WTC11 (cell line): ENCODE results near the gene ADARB2. TPM values are rescaled to one million over a fixed set of nuclear protein-coding genes. Genes with fewer than 3 reads are reported as not detected.

ENCODE experiments used
- ATAC-seq: fragments of 200-7000 bp; cut with Tn5 transposase; 2 replicates; pipeline ENCODE4 v1.10.0; 2021; ENCODE audit warnings: mild to moderate bottlenecking, moderate library complexity
- CTCF ChIA-PET: fragments of 300-600 bp; sonication (Branson Sonifier 250); formaldehyde crosslinking; loops from one replicate; lab custom pipeline; 2021; ENCODE audit warnings: antibody characterized with exemption; lab: Charles Lee
- POLR2A ChIA-PET: fragments of 350-600 bp; sonication (Branson Sonifier 250); formaldehyde crosslinking; loops from one replicate; lab custom pipeline; 2021; ENCODE audit warnings: antibody characterized with exemption; lab: Charles Lee
- DNase-seq: peaks from one replicate; pipeline ENCODE4 v3.0.0; 2021; ENCODE audit warnings: low spot score
- H3K27ac Mint-ChIP-seq: 2 replicates; pipeline ENCODE4 v1.8.0; 2021; ENCODE audit warnings: mixed read lengths
- H3K27me3 Mint-ChIP-seq: 2 replicates; pipeline ENCODE4 v1.8.0; 2021; ENCODE audit warnings: low read depth, mild to moderate bottlenecking, moderate library complexity, mixed read lengths
- H3K36me3 Mint-ChIP-seq: 2 replicates; pipeline ENCODE4 v1.8.0; 2021; ENCODE audit warnings: mixed read lengths
- H3K4me1 Mint-ChIP-seq: 2 replicates; pipeline ENCODE4 v1.8.0; 2022; ENCODE audit warnings: mixed read lengths
- H3K4me3 Mint-ChIP-seq: 2 replicates; pipeline ENCODE4 v1.8.0; 2021; ENCODE audit warnings: mild to moderate bottlenecking, moderate library complexity, mixed read lengths
- H3K9me3 Mint-ChIP-seq: 2 replicates; pipeline ENCODE4 v1.8.0; 2021; ENCODE audit warnings: mixed read lengths
- CBFB ChIP-seq: sonication (generic); formaldehyde crosslinking; IDR thresholded peaks from 2 replicates; pipeline ENCODE4 v1.8.1; 2022; ENCODE audit warnings: mild to moderate bottlenecking, low read depth, missing genetic modification reagents
- ETV6 ChIP-seq: sonication (generic); formaldehyde crosslinking; IDR thresholded peaks from 2 replicates; pipeline ENCODE4 v1.8.1; 2022; ENCODE audit warnings: mild to moderate bottlenecking, missing genetic modification reagents
- JAZF1 ChIP-seq: fragments of 250-450 bp; sonication (Bioruptor Pico); IDR thresholded peaks from 2 replicates; pipeline ENCODE4 v1.9.0; 2021; ENCODE audit warnings: moderate library complexity, mild to moderate bottlenecking, inconsistent platforms
- JUN ChIP-seq: sonication (generic); formaldehyde crosslinking; IDR thresholded peaks from 2 replicates; pipeline ENCODE4 v1.8.0; 2023; ENCODE audit warnings: mild to moderate bottlenecking, missing genetic modification reagents
- NFATC4 ChIP-seq: fragments of 250-450 bp; sonication (Bioruptor Pico); IDR thresholded peaks from 2 replicates; pipeline ENCODE4 v1.9.0; 2021; ENCODE audit warnings: mild to moderate bottlenecking
- NFYB ChIP-seq: sonication (generic); formaldehyde crosslinking; conservative IDR thresholded peaks from 2 replicates; pipeline ENCODE4 v1.8.0; 2022; ENCODE audit warnings: low read depth, missing genetic modification reagents
- PRRX2 ChIP-seq: fragments of 250-450 bp; sonication (Bioruptor Pico); IDR thresholded peaks from 2 replicates; pipeline ENCODE4 v1.8.0; 2021; ENCODE audit warnings: mild to moderate bottlenecking
- SOX15 ChIP-seq: fragments of 250-450 bp; sonication (Bioruptor Pico); IDR thresholded peaks from 2 replicates; pipeline ENCODE4 v1.9.0; 2021; ENCODE audit warnings: mild to moderate bottlenecking
- TEAD1 ChIP-seq: sonication (generic); formaldehyde crosslinking; IDR thresholded peaks from 2 replicates; pipeline ENCODE4 v1.8.0; 2022; ENCODE audit warnings: mild to moderate bottlenecking, missing genetic modification reagents
- ZNF138 ChIP-seq: sonication (generic); formaldehyde crosslinking; conservative IDR thresholded peaks from 2 replicates; pipeline ENCODE4 v1.8.1; 2022; ENCODE audit warnings: mild to moderate bottlenecking, moderate library complexity, missing genetic modification reagents
- ZNF396 ChIP-seq: fragments of 250-450 bp; sonication (Bioruptor Pico); IDR thresholded peaks from 2 replicates; pipeline ENCODE4 v1.8.0; 2021; ENCODE audit warnings: mild to moderate bottlenecking, moderate library complexity, borderline replicate concordance
- total RNA-seq: library from RNA; stranded (reverse); gene quantifications from 3 replicates; pipeline ENCODE4 v1.2.3, GENCODE V29; 2021
- TF ChIP-seq, protein P1 (sequence below): fragments of 250-450 bp; sonication (Bioruptor Pico); conservative IDR thresholded peaks from 2 replicates; pipeline ENCODE4 v1.9.0; 2021; ENCODE audit warnings: mild to moderate bottlenecking
- TF ChIP-seq, protein P2 (sequence below): sonication (generic); formaldehyde crosslinking; conservative IDR thresholded peaks from 2 replicates; pipeline ENCODE4 v1.8.1; 2022; ENCODE audit warnings: mild to moderate bottlenecking, missing genetic modification reagents
- TF ChIP-seq, protein P3 (sequence below): sonication (generic); formaldehyde crosslinking; IDR thresholded peaks from 2 replicates; pipeline ENCODE4 v1.8.0; 2022; ENCODE audit warnings: missing genetic modification reagents
- TF ChIP-seq, protein P4 (sequence below): sonication (generic); formaldehyde crosslinking; IDR thresholded peaks from 2 replicates; pipeline ENCODE4 v1.8.0; 2023; ENCODE audit warnings: missing genetic modification reagents, mild to moderate bottlenecking, borderline replicate concordance
- TF ChIP-seq, protein P5 (sequence below): sonication (generic); formaldehyde crosslinking; IDR thresholded peaks from 2 replicates; pipeline ENCODE4 v1.8.0; 2022; ENCODE audit warnings: mild to moderate bottlenecking, missing genetic modification reagents
- TF ChIP-seq, protein P6 (sequence below): sonication (generic); formaldehyde crosslinking; IDR thresholded peaks from 2 replicates; pipeline ENCODE4 v1.8.1; 2022; ENCODE audit warnings: low read depth, mild to moderate bottlenecking, moderate library complexity, missing genetic modification reagents, borderline replicate concordance
- TF ChIP-seq, protein P7 (sequence below): fragments of 250-450 bp; sonication (Bioruptor Pico); IDR thresholded peaks from 2 replicates; pipeline ENCODE4 v1.9.0; 2021; ENCODE audit warnings: mild to moderate bottlenecking

ADARB2 gene
- total RNA-seq, 1 experiment from 2014 or later = 3.7 TPM

DNA sequence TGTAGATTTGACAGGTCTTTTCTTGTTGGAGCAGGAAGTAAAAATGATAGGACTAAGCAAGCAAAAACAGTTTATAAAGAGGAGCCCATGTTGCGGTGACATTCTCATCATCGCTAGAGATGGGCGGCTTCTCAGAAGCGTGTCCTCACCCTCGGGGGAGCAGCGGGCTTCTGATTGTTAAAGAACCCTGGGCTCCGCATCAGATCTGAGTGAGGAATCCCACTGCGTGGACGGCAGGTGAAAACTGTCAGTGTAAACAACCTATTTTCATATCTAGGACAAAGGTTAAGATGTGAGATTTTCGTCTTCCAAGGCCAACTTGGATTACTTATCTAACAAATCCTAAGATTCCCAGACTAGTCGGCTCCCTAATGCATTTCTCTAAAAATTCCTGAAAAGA, 177.6 kb downstream of the ADARB2 start:
- Mint-ChIP-seq H3K4me3 (no peak overlapping the region), H3K4me1 (no peaks in the 10 kb centered on the region)
- TF ChIP-seq NFATC4 (CRISPR knock-in tag) = no peak
- TF ChIP-seq JAZF1 (CRISPR knock-in tag) = no peak
- TF ChIP-seq, protein P1, sequence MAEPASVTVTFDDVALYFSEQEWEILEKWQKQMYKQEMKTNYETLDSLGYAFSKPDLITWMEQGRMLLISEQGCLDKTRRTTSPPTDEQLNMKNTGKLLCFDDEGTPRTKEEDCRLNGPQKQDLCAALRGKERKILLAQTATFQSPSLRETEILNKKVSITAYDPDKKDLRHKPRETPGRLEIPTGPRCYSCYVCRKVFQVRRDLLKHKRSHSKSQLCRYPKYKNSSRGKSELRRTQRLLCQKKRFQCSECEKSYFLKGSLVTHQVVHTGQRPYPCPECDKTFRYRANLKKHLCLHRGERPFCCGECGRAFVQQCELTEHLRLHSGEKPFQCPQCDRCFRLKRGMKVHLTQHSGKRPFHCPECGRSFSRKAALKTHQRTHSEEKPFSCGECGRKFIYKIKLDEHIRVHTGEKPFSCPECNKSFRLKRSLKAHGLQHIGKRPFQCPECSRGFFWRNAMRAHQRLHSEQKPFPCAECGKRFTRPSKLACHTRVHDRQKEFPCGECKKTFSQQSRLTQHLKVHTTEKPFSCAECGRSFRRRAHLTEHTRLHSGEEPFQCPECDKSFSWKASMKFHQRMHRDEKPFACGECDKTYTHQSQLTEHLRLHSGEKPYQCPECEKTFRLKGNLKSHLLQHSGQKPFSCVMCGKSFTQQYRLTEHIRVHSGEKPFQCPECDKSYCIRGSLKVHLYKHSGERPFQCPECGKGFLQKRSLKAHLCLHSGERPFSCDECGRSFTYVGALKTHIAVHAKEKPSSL (CRISPR knock-in tag) = no peak
- TF ChIP-seq, protein P2, sequence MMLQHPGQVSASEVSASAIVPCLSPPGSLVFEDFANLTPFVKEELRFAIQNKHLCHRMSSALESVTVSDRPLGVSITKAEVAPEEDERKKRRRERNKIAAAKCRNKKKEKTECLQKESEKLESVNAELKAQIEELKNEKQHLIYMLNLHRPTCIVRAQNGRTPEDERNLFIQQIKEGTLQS (CRISPR knock-in tag) = no peak
- TF ChIP-seq ZNF396 (CRISPR knock-in tag) = no peak
- TF ChIP-seq NFYB (CRISPR knock-in tag) = no peak
- TF ChIP-seq TEAD1 (CRISPR knock-in tag) = no peak
- TF ChIP-seq, protein P3, sequence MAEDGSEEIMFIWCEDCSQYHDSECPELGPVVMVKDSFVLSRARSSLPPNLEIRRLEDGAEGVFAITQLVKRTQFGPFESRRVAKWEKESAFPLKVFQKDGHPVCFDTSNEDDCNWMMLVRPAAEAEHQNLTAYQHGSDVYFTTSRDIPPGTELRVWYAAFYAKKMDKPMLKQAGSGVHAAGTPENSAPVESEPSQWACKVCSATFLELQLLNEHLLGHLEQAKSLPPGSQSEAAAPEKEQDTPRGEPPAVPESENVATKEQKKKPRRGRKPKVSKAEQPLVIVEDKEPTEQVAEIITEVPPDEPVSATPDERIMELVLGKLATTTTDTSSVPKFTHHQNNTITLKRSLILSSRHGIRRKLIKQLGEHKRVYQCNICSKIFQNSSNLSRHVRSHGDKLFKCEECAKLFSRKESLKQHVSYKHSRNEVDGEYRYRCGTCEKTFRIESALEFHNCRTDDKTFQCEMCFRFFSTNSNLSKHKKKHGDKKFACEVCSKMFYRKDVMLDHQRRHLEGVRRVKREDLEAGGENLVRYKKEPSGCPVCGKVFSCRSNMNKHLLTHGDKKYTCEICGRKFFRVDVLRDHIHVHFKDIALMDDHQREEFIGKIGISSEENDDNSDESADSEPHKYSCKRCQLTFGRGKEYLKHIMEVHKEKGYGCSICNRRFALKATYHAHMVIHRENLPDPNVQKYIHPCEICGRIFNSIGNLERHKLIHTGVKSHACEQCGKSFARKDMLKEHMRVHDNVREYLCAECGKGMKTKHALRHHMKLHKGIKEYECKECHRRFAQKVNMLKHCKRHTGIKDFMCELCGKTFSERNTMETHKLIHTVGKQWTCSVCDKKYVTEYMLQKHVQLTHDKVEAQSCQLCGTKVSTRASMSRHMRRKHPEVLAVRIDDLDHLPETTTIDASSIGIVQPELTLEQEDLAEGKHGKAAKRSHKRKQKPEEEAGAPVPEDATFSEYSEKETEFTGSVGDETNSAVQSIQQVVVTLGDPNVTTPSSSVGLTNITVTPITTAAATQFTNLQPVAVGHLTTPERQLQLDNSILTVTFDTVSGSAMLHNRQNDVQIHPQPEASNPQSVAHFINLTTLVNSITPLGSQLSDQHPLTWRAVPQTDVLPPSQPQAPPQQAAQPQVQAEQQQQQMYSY = no peak
- TF ChIP-seq PRRX2 (CRISPR knock-in tag) = no peak
- TF ChIP-seq, protein P4, sequence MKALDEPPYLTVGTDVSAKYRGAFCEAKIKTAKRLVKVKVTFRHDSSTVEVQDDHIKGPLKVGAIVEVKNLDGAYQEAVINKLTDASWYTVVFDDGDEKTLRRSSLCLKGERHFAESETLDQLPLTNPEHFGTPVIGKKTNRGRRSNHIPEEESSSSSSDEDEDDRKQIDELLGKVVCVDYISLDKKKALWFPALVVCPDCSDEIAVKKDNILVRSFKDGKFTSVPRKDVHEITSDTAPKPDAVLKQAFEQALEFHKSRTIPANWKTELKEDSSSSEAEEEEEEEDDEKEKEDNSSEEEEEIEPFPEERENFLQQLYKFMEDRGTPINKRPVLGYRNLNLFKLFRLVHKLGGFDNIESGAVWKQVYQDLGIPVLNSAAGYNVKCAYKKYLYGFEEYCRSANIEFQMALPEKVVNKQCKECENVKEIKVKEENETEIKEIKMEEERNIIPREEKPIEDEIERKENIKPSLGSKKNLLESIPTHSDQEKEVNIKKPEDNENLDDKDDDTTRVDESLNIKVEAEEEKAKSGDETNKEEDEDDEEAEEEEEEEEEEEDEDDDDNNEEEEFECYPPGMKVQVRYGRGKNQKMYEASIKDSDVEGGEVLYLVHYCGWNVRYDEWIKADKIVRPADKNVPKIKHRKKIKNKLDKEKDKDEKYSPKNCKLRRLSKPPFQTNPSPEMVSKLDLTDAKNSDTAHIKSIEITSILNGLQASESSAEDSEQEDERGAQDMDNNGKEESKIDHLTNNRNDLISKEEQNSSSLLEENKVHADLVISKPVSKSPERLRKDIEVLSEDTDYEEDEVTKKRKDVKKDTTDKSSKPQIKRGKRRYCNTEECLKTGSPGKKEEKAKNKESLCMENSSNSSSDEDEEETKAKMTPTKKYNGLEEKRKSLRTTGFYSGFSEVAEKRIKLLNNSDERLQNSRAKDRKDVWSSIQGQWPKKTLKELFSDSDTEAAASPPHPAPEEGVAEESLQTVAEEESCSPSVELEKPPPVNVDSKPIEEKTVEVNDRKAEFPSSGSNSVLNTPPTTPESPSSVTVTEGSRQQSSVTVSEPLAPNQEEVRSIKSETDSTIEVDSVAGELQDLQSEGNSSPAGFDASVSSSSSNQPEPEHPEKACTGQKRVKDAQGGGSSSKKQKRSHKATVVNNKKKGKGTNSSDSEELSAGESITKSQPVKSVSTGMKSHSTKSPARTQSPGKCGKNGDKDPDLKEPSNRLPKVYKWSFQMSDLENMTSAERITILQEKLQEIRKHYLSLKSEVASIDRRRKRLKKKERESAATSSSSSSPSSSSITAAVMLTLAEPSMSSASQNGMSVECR (CRISPR knock-in tag) = no peak
- no peak for TF ChIP-seq SOX15 (CRISPR knock-in tag)
- TF ChIP-seq ZNF138 = no peak
- TF ChIP-seq, protein P5, sequence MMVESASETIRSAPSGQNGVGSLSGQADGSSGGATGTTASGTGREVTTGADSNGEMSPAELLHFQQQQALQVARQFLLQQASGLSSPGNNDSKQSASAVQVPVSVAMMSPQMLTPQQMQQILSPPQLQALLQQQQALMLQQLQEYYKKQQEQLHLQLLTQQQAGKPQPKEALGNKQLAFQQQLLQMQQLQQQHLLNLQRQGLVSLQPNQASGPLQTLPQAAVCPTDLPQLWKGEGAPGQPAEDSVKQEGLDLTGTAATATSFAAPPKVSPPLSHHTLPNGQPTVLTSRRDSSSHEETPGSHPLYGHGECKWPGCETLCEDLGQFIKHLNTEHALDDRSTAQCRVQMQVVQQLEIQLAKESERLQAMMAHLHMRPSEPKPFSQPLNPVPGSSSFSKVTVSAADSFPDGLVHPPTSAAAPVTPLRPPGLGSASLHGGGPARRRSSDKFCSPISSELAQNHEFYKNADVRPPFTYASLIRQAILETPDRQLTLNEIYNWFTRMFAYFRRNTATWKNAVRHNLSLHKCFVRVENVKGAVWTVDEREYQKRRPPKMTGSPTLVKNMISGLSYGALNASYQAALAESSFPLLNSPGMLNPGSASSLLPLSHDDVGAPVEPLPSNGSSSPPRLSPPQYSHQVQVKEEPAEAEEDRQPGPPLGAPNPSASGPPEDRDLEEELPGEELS (CRISPR knock-in tag) = no peak
- TF ChIP-seq, protein P6, sequence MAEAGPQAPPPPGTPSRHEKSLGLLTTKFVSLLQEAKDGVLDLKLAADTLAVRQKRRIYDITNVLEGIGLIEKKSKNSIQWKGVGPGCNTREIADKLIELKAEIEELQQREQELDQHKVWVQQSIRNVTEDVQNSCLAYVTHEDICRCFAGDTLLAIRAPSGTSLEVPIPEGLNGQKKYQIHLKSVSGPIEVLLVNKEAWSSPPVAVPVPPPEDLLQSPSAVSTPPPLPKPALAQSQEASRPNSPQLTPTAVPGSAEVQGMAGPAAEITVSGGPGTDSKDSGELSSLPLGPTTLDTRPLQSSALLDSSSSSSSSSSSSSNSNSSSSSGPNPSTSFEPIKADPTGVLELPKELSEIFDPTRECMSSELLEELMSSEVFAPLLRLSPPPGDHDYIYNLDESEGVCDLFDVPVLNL = no peak
- TF ChIP-seq CBFB (CRISPR knock-in tag) = no peak
- TF ChIP-seq, protein P7, sequence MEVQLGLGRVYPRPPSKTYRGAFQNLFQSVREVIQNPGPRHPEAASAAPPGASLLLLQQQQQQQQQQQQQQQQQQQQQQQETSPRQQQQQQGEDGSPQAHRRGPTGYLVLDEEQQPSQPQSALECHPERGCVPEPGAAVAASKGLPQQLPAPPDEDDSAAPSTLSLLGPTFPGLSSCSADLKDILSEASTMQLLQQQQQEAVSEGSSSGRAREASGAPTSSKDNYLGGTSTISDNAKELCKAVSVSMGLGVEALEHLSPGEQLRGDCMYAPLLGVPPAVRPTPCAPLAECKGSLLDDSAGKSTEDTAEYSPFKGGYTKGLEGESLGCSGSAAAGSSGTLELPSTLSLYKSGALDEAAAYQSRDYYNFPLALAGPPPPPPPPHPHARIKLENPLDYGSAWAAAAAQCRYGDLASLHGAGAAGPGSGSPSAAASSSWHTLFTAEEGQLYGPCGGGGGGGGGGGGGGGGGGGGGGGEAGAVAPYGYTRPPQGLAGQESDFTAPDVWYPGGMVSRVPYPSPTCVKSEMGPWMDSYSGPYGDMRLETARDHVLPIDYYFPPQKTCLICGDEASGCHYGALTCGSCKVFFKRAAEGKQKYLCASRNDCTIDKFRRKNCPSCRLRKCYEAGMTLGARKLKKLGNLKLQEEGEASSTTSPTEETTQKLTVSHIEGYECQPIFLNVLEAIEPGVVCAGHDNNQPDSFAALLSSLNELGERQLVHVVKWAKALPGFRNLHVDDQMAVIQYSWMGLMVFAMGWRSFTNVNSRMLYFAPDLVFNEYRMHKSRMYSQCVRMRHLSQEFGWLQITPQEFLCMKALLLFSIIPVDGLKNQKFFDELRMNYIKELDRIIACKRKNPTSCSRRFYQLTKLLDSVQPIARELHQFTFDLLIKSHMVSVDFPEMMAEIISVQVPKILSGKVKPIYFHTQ (CRISPR knock-in tag) = no peak
- no peak for TF ChIP-seq JUN (CRISPR knock-in tag)
- TF ChIP-seq ETV6 (CRISPR knock-in tag) = no peak
- TF ChIP-seq, all 79 proteins: peak for 0
- CTCF ChIA-PET = no interaction called here
- ATAC-seq (no peak), DNase-seq (no peak)
- Mint-ChIP-seq H3K9me3 (no peaks in the 10 kb centered on the region), H3K27me3 (peaks cover 3% of the 10 kb centered on the region), H3K36me3 (no peaks in the 10 kb centered on the region), H3K27ac (no peak overlapping the region)
- POLR2A ChIA-PET = no interaction called here
